GM06990 (cell line): ENCODE data around the gene DNAH17.

ENCODE experiments used
- DNase-seq: peaks from one replicate; pipeline ENCODE4 v3.0.0-alpha.2; 2011; ENCODE audit not compliant: insufficient read length; ENCODE audit errors: extremely low read depth
- H3K27me3 ChIP-seq: replicated peaks from 2 replicates; pipeline ENCODE4 v1.6.0; 2011; ENCODE audit warnings: low read length; ENCODE audit not compliant: control insufficient read depth, insufficient read depth
- H3K36me3 ChIP-seq: 2 replicates; pipeline ENCODE4 v1.5.1; 2011; ENCODE audit warnings: low read length; ENCODE audit not compliant: control insufficient read depth, insufficient read depth
- H3K4me3 ChIP-seq: replicated peaks from 2 replicates; pipeline ENCODE4 v1.5.1; 2011; ENCODE audit warnings: low read depth, mild to moderate bottlenecking, control low read depth, low read length
- TF ChIP-seq, protein P1 (sequence below): IDR thresholded peaks from 2 replicates; pipeline ENCODE4 v1.5.1; 2011; ENCODE audit warnings: low read length, control low read depth, mild to moderate bottlenecking, inconsistent platforms; ENCODE audit not compliant: insufficient read depth, poor library complexity, severe bottlenecking

Gene DNAH17

DNA sequence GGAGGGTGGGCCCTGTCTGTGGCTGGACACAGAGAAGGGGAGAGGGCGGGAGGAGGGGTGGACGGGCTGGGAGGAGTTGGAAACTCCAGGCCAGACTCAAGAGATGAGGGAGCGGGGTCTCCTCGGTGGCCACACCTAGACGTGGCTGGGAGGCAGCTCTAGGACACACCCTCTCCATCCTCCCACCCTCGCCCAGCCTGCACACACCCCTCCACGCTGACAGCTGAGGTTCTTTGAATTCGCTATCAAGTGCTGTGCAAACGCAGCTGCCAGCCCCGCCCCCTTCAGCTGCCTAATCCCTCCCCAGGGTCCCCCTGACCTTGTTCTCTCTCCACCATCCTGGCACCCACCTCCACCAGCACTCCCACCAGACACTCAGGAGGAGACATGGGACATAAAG, 48.7 kb downstream of the DNAH17 start:
- no peak for DNase-seq
- TF ChIP-seq, protein P1, sequence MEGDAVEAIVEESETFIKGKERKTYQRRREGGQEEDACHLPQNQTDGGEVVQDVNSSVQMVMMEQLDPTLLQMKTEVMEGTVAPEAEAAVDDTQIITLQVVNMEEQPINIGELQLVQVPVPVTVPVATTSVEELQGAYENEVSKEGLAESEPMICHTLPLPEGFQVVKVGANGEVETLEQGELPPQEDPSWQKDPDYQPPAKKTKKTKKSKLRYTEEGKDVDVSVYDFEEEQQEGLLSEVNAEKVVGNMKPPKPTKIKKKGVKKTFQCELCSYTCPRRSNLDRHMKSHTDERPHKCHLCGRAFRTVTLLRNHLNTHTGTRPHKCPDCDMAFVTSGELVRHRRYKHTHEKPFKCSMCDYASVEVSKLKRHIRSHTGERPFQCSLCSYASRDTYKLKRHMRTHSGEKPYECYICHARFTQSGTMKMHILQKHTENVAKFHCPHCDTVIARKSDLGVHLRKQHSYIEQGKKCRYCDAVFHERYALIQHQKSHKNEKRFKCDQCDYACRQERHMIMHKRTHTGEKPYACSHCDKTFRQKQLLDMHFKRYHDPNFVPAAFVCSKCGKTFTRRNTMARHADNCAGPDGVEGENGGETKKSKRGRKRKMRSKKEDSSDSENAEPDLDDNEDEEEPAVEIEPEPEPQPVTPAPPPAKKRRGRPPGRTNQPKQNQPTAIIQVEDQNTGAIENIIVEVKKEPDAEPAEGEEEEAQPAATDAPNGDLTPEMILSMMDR: no peak
- no peak overlapping the region for H3K4me3 ChIP-seq

DNA sequence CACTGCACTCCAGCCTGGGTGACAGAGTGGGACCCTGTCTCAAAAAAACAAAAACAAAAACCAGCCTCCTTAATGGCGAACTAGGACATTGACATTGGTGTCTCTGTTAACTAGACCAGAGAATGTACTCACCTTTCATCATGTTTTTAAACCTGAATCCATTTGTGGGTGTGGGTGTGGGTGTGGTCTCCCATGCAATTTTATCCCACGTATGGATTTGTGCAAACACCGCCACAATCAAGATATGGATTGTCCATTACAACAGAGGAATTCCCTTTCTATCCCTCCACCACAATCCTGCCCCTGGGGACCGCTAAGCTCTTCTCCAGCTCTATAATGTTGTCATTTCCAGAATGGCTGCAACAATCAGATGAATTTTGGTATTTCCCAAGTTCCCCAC, 49.9 kb downstream of the DNAH17 start:
- H3K4me3 ChIP-seq: no peak overlapping the region
- no peaks in the 10 kb centered on the region for H3K36me3 ChIP-seq
- no peak for DNase-seq
- H3K27me3 ChIP-seq: no peaks in the 10 kb centered on the region; the same call in 1 of the 2 replicates
- TF ChIP-seq, protein P1: no peak

More for the DNA sequence above, 48.7 kb downstream of the DNAH17 start:
- no peaks in the 10 kb centered on the region for H3K36me3 ChIP-seq
- H3K27me3 ChIP-seq: no peaks in the 10 kb centered on the region; the same call in 1 of the 2 replicates

DNA sequence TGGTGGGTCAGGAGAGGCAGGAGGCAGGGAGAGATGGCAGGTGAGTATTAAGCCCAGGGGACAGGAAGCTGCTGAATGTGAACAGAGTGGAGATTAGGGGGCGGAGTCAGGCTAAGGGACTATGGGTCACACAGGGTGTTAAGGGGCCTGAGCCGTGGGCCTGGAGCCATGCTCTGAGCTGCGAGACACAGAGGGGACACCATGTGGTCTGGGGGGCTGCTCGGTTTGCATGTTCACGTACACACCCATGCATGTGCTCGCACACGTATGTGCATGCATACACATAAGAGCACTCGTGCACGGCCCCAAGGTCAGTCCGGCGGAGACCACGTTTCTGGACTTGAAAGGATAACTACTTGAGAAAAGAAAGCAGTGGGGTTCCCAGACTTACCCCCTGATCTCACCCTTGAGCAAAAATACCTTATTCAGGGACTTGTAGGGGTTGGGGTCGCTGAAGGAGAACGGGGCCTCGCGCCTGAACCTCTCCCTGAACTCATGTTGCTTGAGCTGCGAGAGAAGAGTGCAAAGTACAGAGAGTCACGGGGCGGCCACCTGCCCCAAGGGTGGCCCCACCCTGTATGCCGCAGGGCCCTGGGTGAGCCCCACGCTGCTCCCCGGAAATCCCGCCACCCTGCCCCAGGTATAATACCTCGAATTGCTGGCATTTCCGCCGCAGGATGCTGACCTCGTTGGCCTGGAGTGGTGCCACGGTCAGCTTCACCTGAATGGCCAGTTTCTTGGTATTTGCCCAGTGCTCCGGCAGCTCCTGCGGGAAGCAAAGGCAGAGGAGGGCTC, 50.8 kb downstream of the DNAH17 start:
- no peak for DNase-seq
- TF ChIP-seq, protein P1: no peak
- H3K27me3 ChIP-seq: no peaks in the 10 kb centered on the region; the same call in 1 of the 2 replicates
- H3K36me3 ChIP-seq: no peaks in the 10 kb centered on the region
- no peak overlapping the region for H3K4me3 ChIP-seq

DNA sequence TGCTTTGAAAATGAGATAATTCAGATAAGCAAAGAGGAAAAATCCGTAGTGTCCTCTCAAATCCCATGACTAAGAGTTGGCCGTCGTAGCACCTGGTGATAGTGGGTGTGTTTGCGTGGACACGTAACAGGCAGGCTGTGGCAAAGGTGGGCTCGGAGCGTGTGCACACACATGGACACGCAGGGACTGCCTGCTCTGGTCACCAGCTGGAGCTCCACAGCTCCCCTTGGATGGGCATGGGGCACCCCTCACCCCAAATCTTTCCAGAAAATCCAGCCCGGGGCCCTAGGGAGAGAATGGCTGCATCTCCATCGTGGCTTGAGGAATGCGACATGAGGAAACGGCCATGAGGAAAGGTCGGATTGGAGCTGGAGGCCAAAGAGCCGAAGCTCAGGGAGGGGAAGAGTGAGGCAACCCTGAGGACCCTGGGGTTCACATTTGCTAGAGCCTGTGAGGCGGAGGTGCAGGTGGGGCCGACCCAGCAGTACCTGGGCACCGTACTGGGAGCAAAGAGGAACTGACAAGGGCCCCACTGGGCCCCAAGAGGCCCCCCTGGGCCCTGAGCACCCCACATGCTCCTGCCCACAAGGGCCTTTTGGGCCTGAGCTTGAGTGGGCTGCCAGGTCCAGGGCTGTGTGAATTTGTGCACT, 51.6 kb downstream of the DNAH17 start:
- no peaks in the 10 kb centered on the region; the same call in 1 of the 2 replicates for H3K27me3 ChIP-seq
- no peak for DNase-seq
- TF ChIP-seq, protein P1: no peak
- H3K4me3 ChIP-seq: no peak overlapping the region
- no peaks in the 10 kb centered on the region for H3K36me3 ChIP-seq

DNA sequence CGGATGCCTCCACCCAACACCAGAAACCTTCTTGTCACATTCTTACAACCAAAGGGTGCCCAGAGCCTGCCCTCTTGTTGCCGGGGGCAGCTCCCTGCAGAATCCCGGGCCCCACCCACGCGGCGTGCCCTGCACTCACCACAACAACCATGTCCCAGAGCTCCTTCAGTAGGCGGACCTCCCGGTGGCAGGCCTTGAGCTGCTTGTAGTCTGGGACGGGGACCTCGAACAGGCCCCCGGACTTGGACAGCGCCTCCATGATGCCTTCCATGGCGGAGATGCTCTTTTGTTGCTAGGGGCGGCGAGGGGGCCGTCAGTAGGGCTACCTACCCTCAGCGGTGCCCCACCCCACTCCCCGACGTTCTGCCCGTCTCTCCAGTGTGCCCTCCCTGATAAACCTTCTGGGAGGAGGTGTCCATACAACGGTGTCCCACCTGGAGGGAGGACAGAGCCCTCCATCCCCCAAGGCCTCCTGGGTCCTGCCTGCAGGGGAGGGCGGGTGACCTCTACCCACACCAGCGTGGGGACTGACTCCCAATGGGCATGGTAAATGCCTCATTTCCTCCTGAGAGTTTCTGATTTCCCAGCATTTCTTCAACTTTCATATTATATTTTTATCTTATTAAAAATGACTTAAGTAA, 52.2 kb downstream of the DNAH17 start:
- DNase-seq: no peak
- Histone ChIP-seq H3K4me3 (no peak overlapping the region), H3K27me3 (no peaks in the 10 kb centered on the region; the same call in 1 of the 2 replicates), H3K36me3 (no peaks in the 10 kb centered on the region)
- TF ChIP-seq, protein P1: no peak
